KMS-11 (cell line): ENCODE results near the gene UGT1A10.

Source experiments
- H2AFZ ChIP-seq: fragments of 200-600 bp; sonication (generic); 2 replicates; pipeline ENCODE4 v1.6.1; 2016; ENCODE audit warnings: antibody characterized with exemption, mixed run types, low read depth
- H3K27ac ChIP-seq: fragments of 200-600 bp; sonication (generic); 2 replicates; pipeline ENCODE4 v1.6.1; 2016; ENCODE audit warnings: mild to moderate bottlenecking, mixed run types
- H3K27me3 ChIP-seq: fragments of 200-600 bp; sonication (generic); 2 replicates; pipeline ENCODE4 v1.6.1; 2017; ENCODE audit warnings: mild to moderate bottlenecking, low read depth, mixed run types, moderate library complexity; ENCODE audit not compliant: insufficient read depth
- H3K36me3 ChIP-seq: fragments of 200-600 bp; sonication (generic); 2 replicates; pipeline ENCODE4 v1.6.1; 2017; ENCODE audit warnings: mild to moderate bottlenecking, mixed run types; ENCODE audit not compliant: insufficient read depth
- H3K4me1 ChIP-seq: fragments of 200-600 bp; sonication (generic); 2 replicates; pipeline ENCODE4 v1.6.1; 2016; ENCODE audit warnings: mild to moderate bottlenecking, low read depth, mixed run types; ENCODE audit not compliant: poor library complexity, severe bottlenecking
- H3K4me2 ChIP-seq: fragments of 200-600 bp; sonication (generic); 2 replicates; pipeline ENCODE4 v1.7.0; 2016; ENCODE audit warnings: mild to moderate bottlenecking, mixed run types
- H3K4me3 ChIP-seq: fragments of 200-600 bp; sonication (generic); IDR thresholded peaks from 2 replicates; pipeline ENCODE4 v1.6.1; 2017; ENCODE audit warnings: low read depth, low read length, mixed read lengths; ENCODE audit not compliant: insufficient read depth
- H3K79me2 ChIP-seq: fragments of 200-600 bp; sonication (generic); 2 replicates; pipeline ENCODE4 v1.6.1; 2016; ENCODE audit warnings: low read depth, mixed run types; ENCODE audit not compliant: insufficient read depth
- H3K9ac ChIP-seq: fragments of 200-600 bp; sonication (generic); 2 replicates; pipeline ENCODE4 v1.6.1; 2016; ENCODE audit warnings: mild to moderate bottlenecking, mixed run types
- H4K20me1 ChIP-seq: fragments of 200-600 bp; sonication (generic); 2 replicates; pipeline ENCODE4 v1.6.1; 2016; ENCODE audit warnings: mild to moderate bottlenecking, mixed run types; ENCODE audit not compliant: insufficient read depth
- TF ChIP-seq, protein P1 (sequence below): fragments of 200-600 bp; sonication (generic); conservative IDR thresholded peaks from 2 replicates; pipeline ENCODE4 v1.6.1; 2017; ENCODE audit warnings: low read depth, mild to moderate bottlenecking, antibody characterized with exemption, low read length, moderate library complexity, mixed read lengths

The UGT1A10 gene

DNA sequence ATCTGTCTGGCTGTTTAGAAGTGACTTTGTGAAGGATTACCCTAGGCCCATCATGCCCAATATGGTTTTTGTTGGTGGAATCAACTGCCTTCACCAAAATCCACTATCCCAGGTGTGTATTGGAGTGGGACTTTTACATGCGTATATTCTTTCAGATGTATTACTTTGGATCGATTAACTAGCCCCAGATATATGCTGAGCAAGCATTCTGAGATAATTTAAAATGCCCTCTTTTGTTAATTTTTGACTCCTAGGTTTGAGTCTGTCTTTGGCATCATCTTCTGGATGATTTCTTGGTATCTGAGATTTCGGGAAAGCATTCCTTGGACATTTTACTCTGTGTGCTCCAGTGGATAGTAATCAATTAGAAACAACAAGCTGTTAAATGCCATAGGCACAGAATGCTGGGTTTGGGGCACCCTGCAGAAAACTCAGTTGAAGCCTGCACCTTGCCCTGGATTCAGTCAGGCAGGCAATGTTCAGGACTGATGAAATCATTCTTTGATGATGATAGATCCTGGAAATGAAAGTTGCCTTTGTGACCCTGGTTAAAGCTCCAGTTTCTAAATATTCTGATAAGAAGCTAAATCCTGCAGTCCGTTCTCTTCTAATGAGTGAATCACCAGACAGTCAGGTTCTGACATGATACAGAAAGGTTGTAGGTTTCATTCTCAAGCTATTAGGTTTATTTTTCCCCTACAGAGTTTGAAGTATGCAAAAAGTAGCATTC is 125.0 kb downstream of the UGT1A10 start:
- TF ChIP-seq, protein P1, sequence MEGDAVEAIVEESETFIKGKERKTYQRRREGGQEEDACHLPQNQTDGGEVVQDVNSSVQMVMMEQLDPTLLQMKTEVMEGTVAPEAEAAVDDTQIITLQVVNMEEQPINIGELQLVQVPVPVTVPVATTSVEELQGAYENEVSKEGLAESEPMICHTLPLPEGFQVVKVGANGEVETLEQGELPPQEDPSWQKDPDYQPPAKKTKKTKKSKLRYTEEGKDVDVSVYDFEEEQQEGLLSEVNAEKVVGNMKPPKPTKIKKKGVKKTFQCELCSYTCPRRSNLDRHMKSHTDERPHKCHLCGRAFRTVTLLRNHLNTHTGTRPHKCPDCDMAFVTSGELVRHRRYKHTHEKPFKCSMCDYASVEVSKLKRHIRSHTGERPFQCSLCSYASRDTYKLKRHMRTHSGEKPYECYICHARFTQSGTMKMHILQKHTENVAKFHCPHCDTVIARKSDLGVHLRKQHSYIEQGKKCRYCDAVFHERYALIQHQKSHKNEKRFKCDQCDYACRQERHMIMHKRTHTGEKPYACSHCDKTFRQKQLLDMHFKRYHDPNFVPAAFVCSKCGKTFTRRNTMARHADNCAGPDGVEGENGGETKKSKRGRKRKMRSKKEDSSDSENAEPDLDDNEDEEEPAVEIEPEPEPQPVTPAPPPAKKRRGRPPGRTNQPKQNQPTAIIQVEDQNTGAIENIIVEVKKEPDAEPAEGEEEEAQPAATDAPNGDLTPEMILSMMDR, result no peak
- H3K36me3 ChIP-seq, result no peaks in the 10 kb centered on the region
- no peaks in the 10 kb centered on the region for H3K79me2 ChIP-seq
- no peak overlapping the region for H2AFZ ChIP-seq
- H3K27ac ChIP-seq, result no peak overlapping the region
- no peak overlapping the region for H3K9ac ChIP-seq
- H4K20me1 ChIP-seq, result no peaks in the 10 kb centered on the region
- no peak overlapping the region for H3K4me2 ChIP-seq
- H3K4me3 ChIP-seq, result no peak overlapping the region
- H3K27me3 ChIP-seq, result no peaks in the 10 kb centered on the region
- no peaks in the 10 kb centered on the region for H3K4me1 ChIP-seq

DNA sequence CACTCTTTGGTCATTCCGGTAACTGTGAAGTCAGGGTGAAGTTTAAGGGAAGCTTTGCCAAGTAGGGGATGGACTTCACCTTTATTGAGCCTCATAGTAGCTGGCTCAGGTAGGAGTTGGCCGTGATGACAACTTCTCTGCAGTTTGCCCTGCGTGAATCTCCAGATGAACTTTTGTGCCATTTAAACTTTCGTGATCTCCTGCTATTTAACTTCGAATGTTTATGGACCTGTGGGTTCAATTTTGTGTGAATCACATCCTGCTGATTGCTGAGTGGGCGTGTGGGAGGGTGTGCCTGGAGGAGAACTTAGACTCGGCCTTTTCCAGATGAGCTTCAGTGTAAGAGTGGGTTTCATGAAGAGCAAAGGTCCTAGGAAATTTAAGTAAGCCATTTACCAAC is 128.0 kb downstream of the UGT1A10 start:
- TF ChIP-seq, protein P1, result no peak
- H3K4me1 ChIP-seq, result no peaks in the 10 kb centered on the region
- H3K79me2 ChIP-seq, result no peaks in the 10 kb centered on the region
- H3K36me3 ChIP-seq, result no peaks in the 10 kb centered on the region
- H3K4me3 ChIP-seq, result no peak overlapping the region
- H3K4me2 ChIP-seq, result no peak overlapping the region
- no peak overlapping the region for H2AFZ ChIP-seq
- H3K9ac ChIP-seq, result no peak overlapping the region
- no peaks in the 10 kb centered on the region for H3K27me3 ChIP-seq
- no peak overlapping the region for H3K27ac ChIP-seq
- H4K20me1 ChIP-seq, result no peaks in the 10 kb centered on the region

DNA sequence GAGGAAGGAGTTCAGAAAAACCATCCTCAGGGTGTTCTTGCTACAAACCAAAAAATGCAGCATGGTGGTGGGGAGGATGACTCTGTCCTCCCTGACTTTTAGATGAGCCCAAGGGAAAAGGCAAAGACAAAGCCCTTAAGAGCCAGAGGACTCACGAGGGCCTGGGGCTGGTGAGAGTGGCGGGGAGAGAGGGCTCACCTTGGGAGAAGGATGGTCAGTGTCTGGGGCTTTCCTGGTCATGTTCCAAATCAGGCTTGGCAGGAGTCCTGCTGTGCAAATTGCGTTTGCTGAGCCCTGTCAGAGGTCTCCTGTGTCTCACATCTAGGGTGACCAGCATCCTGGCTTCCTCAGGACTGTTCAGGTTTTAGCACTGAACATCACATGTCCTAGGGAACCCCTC is 128.5 kb downstream of the UGT1A10 start:
- H2AFZ ChIP-seq, result no peak overlapping the region
- no peaks in the 10 kb centered on the region for H3K79me2 ChIP-seq
- H3K36me3 ChIP-seq, result no peaks in the 10 kb centered on the region
- no peaks in the 10 kb centered on the region for H4K20me1 ChIP-seq
- no peak overlapping the region for H3K27ac ChIP-seq
- no peaks in the 10 kb centered on the region for H3K27me3 ChIP-seq
- no peaks in the 10 kb centered on the region for H3K4me1 ChIP-seq
- H3K9ac ChIP-seq, result no peak overlapping the region
- no peak overlapping the region for H3K4me3 ChIP-seq
- TF ChIP-seq, protein P1, result no peak
- H3K4me2 ChIP-seq, result no peak overlapping the region

DNA sequence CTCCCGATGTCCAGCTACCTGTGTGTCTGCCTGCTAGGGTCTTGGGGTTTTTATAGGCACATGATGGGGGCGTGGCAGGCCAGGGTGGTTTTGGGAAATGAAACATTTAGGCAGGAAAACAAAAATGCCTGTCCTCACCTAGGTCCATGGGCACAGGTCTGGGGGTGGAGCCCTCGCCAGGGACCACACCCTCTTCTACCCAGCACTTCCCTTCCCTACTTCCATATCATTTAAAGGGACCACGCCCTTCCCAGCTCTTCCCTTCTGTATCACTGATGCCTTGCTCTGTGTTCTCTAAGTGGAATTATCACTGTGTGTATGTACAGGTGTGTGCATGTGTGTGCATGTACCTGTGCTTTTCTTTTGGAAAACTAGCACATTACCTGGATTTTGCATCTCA is 130.2 kb downstream of the UGT1A10 start:
- Histone ChIP-seq H3K27ac (no peak overlapping the region), H3K36me3 (no peaks in the 10 kb centered on the region), H3K4me1 (no peaks in the 10 kb centered on the region), H3K27me3 (no peaks in the 10 kb centered on the region), H3K79me2 (no peaks in the 10 kb centered on the region), H3K9ac (no peak overlapping the region), H3K4me2 (no peak overlapping the region), H4K20me1 (no peaks in the 10 kb centered on the region), H3K4me3 (no peak overlapping the region), H2AFZ (no peak overlapping the region)
- TF ChIP-seq, protein P1, result no peak
